RPMI7951 (cell line): ENCODE results near the gene B3GNT9. TPM values are rescaled to one million over a fixed set of nuclear protein-coding genes. Genes with fewer than 3 reads are reported as not detected.

Experiments used
- DNase-seq: peaks from one replicate; pipeline ENCODE4 v3.0.0-alpha.2; 2012; ENCODE audit warnings: low read depth
- total RNA-seq: library from RNA; depleted of rRNA; stranded (reverse); fragments of >200 nt; shearing (Covaris generic); gene quantifications from 2 replicates; pipeline ENCODE4 v1.2.3, GENCODE V29; 2014; rRNA removed

The B3GNT9 gene, protein sequence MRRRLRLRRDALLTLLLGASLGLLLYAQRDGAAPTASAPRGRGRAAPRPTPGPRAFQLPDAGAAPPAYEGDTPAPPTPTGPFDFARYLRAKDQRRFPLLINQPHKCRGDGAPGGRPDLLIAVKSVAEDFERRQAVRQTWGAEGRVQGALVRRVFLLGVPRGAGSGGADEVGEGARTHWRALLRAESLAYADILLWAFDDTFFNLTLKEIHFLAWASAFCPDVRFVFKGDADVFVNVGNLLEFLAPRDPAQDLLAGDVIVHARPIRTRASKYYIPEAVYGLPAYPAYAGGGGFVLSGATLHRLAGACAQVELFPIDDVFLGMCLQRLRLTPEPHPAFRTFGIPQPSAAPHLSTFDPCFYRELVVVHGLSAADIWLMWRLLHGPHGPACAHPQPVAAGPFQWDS
- 24.0 and 25.6 TPM in 2 replicates for total RNA-seq

DNA sequence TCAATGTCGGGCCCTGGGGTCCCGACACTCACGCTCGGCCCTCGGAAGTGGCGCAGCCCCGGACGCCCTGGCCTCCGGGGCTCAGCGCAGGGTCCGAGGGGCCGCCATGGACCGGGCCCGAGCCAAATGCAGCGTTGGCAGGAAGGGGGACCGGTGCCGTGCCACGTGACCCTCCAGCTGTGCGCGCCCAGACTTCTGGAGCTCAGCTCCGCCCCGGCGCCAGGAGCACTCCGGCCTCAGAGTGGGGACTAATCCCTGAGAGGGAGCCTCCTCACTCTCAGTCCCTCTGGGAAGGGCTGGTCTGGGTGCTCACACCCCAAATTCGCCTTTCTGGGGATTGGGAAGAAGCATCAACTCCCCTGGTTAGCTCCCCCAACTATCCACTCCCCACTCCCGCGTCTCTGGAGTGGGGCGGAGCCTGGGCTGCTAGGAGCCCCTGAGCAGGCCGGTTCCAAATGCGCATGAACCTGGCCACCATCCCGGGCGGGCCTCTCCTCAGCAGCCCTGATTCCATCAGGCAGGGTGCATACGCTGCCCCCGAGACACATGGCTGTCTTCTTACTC lies at the start of gene B3GNT9:
Gene B3GNT9, minus strand, starts transcription at position 166 of the 564 bp plus-strand sequence. CDS start 513 bp downstream, outside the sequence.
- DNase-seq: peak; percentile 74

DNA sequence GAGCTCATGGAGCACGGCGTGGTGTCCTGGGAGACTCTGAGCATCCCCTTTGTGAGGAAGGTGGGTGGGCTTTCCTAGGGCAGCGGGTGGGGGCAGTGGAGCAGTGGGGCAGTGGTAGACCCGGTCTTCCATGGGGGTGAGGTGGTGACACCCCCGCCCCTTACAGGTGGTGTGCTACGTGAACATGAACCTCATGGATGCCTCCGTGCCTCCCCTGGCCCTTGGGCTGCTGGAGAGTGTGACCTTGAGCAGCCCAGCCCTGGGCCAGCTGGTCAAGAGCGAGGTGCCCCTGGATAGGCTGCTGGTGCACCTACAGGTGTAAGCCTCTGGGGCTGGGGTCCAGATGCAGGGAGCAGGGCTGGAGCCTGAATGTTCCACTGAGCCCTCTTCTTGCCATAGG lies 49.7 kb upstream of the B3GNT9 start:
- DNase-seq: no peak

DNA sequence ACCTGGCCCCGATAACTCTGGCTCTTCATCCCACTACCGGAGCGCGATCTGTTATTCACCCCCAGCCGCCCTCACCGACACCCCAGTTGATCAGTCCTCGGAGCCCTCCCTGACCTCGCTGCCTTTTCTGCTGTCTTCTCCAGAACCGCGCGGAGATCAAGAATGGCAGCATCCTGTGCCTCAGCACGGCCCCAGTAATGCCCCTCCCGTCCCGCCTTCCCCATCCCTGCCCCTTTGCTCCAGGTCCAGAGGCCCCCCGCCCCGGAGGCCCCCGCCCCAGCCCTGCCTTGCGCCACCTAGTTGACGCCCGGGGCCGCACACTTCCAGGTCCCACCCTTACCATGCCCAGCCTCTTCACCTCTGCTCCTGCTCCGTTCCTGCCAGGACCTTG lies 49.0 kb upstream of the B3GNT9 start:
- no peak for DNase-seq

DNA sequence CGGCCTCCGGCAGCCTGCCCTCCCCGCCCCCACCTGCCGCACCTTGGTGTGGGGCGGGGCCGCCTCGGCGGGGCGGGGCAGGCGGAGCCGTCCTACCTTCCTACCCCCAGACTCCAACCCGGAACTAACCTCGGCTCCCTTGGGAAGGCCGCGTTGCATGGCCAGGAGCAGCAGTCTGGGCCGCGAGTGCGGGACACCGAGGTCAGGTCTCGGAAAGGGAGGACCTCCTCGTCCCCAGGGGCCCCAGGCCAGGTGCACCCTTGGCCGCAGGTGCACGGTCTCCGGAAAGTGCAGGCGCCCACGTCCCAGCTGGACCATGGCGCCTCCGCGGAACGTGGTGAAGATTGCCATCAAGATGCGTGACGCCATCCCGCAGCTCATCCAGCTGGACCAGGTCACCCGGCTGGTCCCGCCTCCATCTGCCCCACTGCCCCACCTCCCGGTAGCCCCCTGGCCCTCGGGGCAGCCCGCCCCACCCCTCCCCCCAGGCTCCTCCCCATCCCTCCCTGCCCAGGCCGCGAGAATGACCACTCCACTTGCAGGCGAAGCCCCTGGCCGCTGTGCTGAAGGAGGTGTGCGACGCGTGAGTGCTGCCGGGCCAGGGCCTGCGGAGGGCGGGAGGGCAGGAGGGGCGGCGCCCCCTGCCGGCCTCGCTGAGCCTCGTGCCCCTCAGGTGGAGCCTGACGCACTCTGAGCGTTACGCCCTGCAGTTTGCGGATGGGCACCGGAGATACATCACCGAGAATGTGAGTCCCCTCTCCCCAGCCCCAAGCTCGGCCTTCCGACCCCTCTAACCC lies 48.4 kb upstream of the B3GNT9 start, which contains the start of gene ELMO3:
Gene ELMO3, plus strand, starts transcription at position 121 of the 797 bp plus-strand sequence. Its CDS starts 196 bp downstream, at position 317.
- no peak for DNase-seq

DNA sequence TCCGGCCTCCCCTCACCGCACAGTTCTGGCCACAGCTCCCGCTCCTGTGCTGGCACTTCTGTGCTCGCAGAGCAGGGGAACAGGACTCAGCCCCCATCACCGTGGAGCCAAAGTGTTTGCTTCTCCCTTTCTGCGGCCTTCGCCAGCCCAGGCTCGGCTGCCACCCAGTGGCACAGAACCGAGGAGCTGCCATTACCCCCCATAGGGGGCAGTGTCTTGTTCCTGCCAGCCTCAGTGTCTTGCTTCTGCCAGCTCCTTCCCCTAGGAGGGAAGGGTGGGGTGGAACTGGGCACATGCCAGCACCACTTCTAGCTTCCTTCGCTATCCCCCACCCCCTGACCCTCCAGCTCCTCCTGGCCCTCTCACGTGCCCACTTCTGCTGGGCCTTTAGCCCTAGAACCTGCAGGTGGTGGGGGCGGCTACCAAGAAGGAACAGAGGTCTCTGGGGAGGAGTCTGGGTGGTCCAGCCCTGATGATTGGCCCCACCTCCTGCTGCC lies 47.5 kb upstream of the B3GNT9 start:
- no peak for DNase-seq

DNA sequence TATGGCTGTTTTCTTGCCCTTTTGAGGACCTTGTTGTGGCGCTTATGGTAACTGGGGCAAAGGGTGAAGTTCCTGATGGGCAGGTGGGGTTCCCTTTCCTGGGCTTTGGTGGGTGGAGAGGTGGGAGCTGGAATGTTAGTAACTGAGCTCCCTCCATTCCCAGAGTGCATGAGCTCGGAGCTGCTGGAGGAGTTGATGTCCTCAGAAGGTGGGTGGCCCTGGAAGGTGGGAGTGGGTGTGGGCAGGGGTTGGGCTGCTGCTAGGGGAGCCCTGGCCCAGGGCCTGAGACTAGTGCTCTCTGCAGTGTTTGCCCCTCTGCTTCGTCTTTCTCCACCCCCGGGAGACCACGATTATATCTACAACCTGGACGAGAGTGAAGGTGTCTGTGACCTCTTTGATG lies 46.9 kb upstream of the B3GNT9 start:
- no peak for DNase-seq

DNA sequence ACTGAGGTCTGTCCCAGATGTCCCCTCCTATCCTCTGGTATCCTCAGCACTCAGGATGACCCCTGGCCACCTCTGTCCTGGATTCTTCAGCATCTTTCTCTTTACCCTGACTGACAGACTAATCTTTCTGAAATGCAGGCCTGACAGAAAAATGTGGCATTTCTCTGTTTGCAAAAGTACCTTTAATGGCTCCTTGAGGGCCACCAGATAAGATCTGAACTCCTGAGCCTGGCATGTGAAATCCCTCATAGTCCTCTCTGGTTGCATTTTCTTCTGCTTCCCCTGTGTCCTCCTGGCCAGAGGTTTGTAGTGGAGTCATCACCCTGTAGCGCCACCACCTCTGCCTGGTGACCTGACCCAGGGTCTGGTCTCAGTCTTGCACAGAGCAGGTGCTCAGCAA lies 46.1 kb upstream of the B3GNT9 start:
- DNase-seq: no peak

DNA sequence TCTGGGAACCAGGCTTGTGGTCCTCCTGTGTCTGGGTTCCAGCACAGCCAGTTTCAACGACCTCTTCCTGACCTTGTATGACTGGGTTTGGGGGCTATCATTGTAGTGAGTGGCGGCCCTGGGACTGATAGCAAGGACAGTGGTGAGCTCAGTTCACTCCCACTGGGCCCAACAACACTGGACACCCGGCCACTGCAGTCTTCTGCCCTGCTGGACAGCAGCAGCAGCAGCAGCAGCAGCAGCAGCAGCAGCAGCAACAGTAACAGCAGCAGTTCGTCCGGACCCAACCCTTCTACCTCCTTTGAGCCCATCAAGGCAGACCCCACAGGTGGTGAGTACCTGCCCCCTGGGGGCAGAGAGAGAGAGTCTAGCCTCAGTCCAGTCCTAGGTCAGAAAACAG lies 44.9 kb upstream of the B3GNT9 start:
- DNase-seq: no peak

DNA sequence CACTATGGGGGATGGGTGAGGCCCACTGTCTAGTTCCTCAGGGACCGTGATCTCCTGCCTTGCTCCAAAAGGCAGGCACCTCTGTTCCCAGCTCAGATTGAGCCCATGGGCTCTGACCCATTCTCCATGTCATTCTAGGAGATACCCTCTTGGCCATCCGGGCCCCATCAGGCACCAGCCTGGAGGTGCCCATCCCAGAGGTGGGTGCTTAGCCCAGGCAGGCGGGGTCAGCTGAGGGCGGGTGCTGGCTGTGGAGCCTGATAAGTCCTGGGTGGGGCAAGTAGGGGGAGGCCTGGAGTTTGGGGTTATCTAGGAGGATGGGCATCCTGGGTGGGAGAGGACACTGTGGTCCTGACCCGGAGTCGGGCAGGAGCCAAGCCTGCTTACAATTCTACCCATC lies 43.5 kb upstream of the B3GNT9 start:
- no peak for DNase-seq

DNA sequence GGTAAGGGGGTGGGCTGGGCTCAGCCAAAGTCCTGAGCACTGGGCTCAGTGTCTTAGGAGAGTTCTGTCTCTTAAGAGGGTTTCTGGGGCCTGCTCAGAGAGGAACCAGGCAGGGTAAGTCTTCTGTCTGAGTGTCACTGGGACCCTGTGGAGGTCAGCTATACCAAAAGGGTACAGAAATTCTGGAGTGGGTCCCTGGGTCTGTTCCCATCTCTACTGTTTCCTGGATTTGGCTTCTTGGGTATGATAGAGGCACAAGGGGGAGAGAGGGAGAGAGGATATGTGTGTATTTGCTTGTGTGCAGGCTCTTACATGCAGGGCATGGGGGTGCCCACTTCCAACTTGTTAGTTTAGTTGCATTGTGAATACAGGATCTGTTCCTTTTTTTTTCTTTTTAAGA lies 42.7 kb upstream of the B3GNT9 start:
- DNase-seq: no peak

DNA sequence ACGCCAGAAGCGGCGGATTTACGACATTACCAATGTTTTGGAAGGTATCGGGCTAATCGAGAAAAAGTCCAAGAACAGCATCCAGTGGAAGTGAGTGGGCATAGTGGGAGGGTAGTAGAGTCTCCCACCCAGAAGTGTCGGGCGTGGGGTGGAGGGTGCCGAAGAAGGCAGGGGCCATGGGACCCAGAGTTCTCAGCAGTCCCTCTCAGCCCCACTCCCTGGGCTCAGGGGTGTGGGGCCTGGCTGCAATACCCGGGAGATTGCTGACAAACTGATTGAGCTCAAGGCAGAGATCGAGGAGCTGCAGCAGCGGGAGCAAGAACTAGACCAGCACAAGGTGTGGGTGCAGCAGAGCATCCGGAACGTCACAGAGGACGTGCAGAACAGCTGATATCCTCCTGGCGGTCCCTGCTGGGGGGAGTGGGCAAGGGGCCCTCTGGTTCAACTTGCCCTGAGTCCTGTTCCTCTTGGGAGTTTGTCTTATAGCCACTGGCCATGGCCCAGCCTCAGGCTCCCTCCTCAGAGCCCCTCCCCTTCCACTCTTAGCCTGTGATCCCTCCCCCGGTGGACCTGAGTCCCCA lies 42.1 kb upstream of the B3GNT9 start:
- DNase-seq: no peak

DNA sequence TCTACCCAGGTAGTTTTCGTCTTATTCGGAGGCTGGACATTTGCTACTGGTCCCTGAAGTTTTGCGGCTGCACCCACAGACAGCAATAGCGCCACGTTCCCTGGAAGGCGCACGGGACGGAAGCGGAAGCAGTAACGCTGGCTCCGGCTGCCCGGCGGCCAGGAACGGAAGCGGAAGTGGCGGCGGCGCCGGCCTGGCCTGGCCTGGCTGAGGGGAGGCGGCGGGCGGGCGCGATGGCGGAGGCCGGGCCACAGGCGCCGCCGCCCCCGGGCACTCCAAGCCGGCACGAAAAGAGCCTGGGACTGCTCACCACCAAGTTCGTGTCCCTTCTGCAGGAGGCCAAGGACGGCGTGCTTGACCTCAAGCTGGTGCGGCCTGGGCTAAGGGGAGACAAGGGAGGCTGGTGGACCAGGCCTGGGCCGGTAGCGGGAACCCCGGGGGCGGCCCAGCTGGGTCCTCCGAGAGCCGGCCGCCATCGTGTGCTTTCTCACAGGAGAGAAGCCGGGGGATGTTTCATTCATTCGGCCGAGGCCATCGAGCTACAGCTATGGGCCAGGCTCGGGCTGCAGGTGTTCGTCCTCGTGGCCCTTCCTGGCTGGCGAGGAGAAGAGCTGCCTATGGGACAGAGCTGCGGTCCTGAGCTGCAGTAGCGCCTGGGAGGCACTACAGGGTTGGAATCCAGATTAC lies 41.3 kb upstream of the B3GNT9 start, which contains the start of gene E2F4:
Gene E2F4, plus strand, starts transcription at position 161 of the 687 bp plus-strand sequence. Its CDS starts 73 bp downstream, at position 234.
- DNase-seq: peak; percentile 91

DNA sequence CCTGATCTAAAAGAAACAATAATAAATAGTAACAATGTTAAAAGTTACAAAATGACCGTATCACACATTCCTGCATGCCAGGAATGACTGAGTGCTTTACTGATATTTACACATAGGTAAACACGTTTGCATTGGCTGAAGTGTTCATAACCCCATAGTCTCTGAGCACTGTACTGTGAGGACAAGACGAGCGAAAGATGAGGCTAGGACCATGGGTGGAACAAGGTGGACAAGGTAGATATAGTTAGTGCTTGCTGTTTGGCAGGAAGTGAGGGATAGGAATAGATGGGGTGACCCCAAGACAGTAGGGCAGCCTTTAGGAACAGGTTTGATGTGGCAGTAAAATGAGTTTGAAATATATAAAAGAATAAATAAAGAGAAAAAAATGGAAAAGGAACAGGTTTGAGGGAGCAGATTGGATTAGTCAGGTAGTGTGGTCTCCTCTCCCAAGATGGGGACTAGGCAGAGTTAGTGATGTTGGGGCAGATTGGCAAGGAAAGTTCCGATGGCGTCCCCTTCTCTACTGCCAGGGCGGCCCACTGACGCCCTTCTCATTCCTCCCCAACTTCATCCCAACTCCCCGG lies 40.7 kb upstream of the B3GNT9 start:
- no peak for DNase-seq

DNA sequence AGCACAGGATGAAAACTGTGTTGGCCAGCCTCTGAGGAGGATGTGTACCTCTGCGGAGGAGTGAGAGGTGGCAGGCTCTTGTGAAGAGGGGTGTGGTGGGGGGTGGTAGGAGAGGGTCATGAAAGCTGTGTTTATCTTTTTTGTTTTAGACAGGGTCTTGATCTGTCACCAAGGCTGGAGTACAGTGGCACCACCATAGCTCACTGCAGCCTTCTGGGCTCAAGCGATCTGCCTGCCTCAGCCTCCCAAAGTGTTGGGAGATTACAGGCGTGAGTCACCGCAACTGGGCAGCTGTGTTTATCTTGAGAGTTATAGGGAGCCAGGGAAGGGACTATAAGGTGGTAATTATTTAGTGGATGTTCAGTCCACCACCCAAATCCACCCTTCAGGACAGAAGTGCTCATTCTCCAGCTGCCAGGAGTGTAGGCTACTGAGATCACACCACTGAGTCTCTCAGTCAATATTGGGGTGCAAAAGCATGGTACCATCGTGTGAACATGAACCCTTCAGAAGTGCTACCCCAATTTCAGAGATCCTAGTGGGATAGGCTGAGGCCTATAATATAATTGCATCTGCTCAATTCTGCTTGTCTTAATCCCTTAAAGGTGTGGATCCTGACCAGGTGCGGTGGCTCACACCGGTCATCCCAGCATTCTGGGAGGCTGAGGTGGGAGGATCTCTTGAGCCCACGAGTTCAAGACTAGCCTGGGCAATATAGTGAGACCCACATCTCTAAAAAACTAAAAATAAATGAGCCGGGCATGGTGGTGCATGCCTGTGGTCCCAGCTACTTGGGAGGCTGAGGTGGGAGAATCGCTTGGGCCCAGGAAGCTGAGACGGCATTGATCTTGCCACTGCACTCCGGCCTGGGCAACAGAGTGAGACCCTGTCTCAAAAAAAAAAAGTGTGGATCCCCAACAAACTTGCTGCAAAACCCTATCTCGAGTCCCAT lies 39.9 kb upstream of the B3GNT9 start:
- peak; percentile 56 for DNase-seq

DNA sequence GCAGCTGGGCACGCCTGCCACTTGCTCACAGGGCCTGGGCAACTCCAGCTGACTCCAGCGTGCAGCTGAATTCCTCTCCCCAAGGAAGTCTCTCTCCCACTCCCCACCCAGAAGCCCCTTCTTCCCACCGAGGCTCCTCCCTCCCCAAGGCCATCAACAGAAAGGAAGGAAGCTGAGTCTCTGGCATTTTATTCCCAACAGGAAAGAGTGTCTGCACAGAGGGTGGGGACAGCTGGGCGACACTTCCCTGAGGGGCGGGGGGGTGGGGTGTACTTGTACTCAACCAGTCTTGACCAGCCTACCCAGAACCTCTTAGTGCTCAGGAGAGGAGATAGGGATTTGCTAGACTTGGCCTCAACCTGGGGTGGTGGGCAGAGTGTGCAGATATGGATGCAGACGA lies 39.2 kb upstream of the B3GNT9 start, which contains the start of gene EXOC3L1:
Gene EXOC3L1, minus strand, starts transcription at position 96 of the 400 bp plus-strand sequence. CDS start 460 bp downstream, outside the sequence.
- DNase-seq: no peak

DNA sequence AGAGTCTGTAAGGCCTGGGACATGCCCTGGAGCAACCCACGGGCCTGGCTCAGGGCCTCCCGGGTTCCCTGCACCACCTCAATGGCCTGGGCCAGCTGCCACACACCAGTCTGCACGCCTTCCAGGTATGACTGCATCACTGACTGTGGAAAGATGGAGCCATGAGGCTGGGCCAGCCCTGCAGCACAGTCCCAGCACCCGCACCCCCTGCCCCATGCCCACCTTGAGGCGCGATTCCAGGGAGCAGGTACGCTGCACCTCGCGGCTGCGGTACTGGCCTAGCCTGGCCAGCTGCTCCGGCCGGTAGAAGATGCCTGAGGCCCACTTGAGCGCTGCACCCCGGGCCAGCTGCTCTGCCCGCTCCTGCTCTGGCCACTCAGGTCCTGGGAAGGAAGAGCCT lies 38.0 kb upstream of the B3GNT9 start:
- no peak for DNase-seq

DNA sequence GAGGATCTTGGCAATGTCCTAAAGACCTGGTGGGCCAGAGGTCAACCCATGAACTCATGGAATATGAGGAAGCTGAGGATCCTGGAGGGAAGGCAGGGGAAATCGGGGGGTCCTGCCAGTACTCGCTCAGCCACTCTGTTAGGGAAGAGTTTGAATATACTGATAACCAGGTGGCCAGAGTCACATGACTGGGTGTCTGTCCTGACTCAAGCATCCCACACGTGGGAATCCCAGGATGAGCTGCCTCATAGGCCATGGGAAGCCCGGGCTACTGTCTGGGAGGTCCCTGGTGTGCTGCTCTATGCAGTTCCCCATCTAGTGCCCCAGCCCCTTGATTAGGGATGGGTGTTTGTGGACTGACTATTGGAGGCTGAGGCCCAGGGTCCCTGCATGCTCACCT lies 37.5 kb upstream of the B3GNT9 start:
- DNase-seq: no peak

DNA sequence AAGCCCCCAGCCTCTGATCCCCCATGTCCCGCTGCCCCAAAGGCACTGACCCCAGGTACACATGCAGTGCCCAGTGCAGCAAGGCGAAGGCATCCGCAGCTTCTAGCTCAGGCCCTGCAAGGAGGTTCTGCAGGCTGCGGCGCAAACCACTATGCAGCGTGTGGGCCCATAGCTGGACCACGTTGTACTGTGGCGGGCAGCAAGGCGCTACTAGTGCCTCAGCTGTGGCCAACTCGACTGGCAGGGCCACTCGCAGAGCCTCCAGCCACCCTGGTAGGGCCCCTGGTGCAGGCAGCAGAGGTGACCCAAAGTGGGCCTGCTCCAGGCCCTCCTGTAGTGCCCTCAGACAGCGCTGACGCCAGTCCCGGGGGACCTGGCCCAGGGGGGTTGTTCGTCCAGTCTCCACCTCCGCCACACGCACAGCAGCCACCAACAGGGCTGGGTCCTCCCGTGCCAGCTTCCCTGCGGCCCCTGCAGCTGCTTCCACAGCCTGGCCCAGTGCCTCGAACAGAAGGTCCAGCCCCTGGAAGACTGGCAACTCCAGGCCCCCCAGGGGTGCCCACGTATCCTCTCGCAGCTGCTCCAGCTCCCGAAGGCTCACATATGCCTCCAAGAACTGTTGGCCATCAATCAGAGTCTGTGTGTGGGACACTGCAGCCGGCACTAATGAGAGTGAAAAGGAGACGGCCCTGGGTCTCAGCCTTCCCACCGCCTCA lies 36.5 kb upstream of the B3GNT9 start:
- no peak for DNase-seq

DNA sequence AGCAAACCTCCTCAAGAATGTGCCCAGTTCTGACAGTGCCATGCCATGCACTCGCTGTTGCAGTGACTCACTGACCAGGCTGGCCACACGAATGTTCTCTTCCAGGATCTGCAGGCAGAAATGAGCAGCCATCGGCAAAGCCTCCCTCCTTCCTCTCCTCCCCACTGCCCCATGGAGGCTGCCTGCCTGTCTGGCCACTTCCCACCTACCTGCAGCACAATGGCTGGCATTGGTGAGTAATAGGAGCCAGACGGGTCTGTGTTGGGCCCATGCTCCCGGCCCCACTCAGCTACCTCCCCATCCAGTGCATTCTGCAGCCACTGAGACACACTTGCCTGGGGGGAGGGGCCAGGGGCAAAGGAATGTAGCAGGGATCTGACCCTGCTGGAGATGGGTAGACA lies 35.8 kb upstream of the B3GNT9 start:
- peak; percentile 71 for DNase-seq
